ENCODE results near the gene TECPR2. TPM values are rescaled to one million over a fixed set of nuclear protein-coding genes. Genes with fewer than 3 reads are reported as not detected.

TECPR2 gene
- total RNA-seq, 2 donors from 2014 or later, result 7.0 to 51.4 TPM

GRCh38 chr14:102508410-102508773 lies 145.7 kb downstream of the TECPR2 start:
- DNase-seq (peak; percentile 43 to 67 (median 56)), ATAC-seq (no peak)
- H3K4me3 ChIP-seq, result no peak overlapping the region
- TF ChIP-seq POLR2A (IDR thresholded peaks at IDR 0.05) (no peak), CTCF (IDR thresholded peaks at IDR 0.05) (no peak)
- no peaks in the 10 kb centered on the region for H3K36me3 ChIP-seq (replicated peaks in 1 of 2; ENCODE audit: insufficient read depth in 1 of 2, low read depth in 2 of 2)
- H3K9me3 ChIP-seq, result no peaks in the 10 kb centered on the region
- no peaks in the 10 kb centered on the region for H3K27me3 ChIP-seq
- peak overlapping the region; percentile 55 to 86 (median 82) for H3K27ac ChIP-seq
- intact Hi-C loops (cut with DNase I), result no loop called here
- 27 to 33% methylated on average over 3 to 14 of the region's 14 CpGs for WGBS, 2 donors
- peaks cover 24% of the 10 kb centered on the region for H3K4me1 ChIP-seq

- TF ChIP-seq POLR2A (IDR thresholded peaks at IDR 0.05) (peak in 1 of 3 donors; percentile 30), CTCF (IDR thresholded peaks at IDR 0.05) (no peak)
- no peaks in the 10 kb centered on the region for H3K36me3 ChIP-seq (replicated peaks in 1 of 2; ENCODE audit: insufficient read depth in 1 of 2, low read depth in 2 of 2)
- ATAC-seq, result peak; percentile 34
- H3K4me3 ChIP-seq, result no peak overlapping the region
- intact Hi-C loops (cut with DNase I), result no loop called here
- WGBS, 2 donors, result 4 to 17% methylated on average over 1 to 59 of the region's 110 CpGs
- peak; percentile 53 to 68 (median 62) for DNase-seq
- peaks cover 24% of the 10 kb centered on the region for H3K4me1 ChIP-seq
- H3K9me3 ChIP-seq, result no peaks in the 10 kb centered on the region
- H3K27ac ChIP-seq, result peak overlapping the region; percentile 55 to 86 (median 82)
- H3K27me3 ChIP-seq, result no peaks in the 10 kb centered on the region
These were observed 146.3 kb downstream of the TECPR2 start for GRCh38 chr14:102508774-102509745.

GRCh38 chr14:102509746-102510615 lies 147.2 kb downstream of the TECPR2 start, which contains the start of gene ANKRD9:
TSS of gene ANKRD9 (minus strand) at chr14:102509776. CDS start at chr14:102507889, 1,887 bp downstream.
- Histone ChIP-seq H3K27me3 (no peaks in the 10 kb centered on the region), H3K36me3 (replicated peaks in 1 of 2; ENCODE audit: insufficient read depth in 1 of 2, low read depth in 2 of 2) (no peaks in the 10 kb centered on the region), H3K4me3 (peak within 1 kb of the TSS; percentile 56 to 62), H3K9me3 (no peaks in the 10 kb centered on the region), H3K4me1 (peaks cover 24% of the 10 kb centered on the region), H3K27ac (peak within 1 kb of the TSS; percentile 55 to 86 (median 82))
- peak; percentile 32 to 58 (median 50) for TF ChIP-seq POLR2A (IDR thresholded peaks at IDR 0.05)
- no peak for TF ChIP-seq CTCF (IDR thresholded peaks at IDR 0.05)
- DNase-seq (peak; percentile 95 to 96 (median 96)), ATAC-seq (peak; percentile 88)
- 5 to 27% methylated on average over 18 to 75 of the region's 91 CpGs for WGBS, 2 donors
- intact Hi-C loops (cut with DNase I), result no loop called here

GRCh38 chr14:102510616-102511520 lies 148.1 kb downstream of the TECPR2 start:
- Histone ChIP-seq H3K4me3 (no peak overlapping the region), H3K27me3 (no peaks in the 10 kb centered on the region), H3K27ac (no peak overlapping the region), H3K9me3 (no peaks in the 10 kb centered on the region), H3K36me3 (replicated peaks in 1 of 2; ENCODE audit: insufficient read depth in 1 of 2, low read depth in 2 of 2) (no peaks in the 10 kb centered on the region), H3K4me1 (peaks cover 24% of the 10 kb centered on the region)
- intact Hi-C loops (cut with DNase I), result no loop called here
- ATAC-seq, result no peak
- whole genome bisulfite sequencing, 2 donors, result 61 to 83% methylated on average over 11 to 18 of the region's 19 CpGs
- peak in 3 of 4 donors; percentile 24 to 44 (median 42) for DNase-seq
- TF ChIP-seq CTCF (IDR thresholded peaks at IDR 0.05) (no peak), POLR2A (IDR thresholded peaks at IDR 0.05) (no peak)

All from body of pancreas (tissue), 4 donors.